Esophagus squamous epithelium (tissue), 5 donors: ENCODE measurements around the gene GPC6. TPM values are rescaled to one million over a fixed set of nuclear protein-coding genes. Genes with fewer than 3 reads are reported as not detected.

Experiments
- DNase-seq: peaks from one replicate; lab custom pipeline; 2025; lab: John Stamatoyannopoulos, UW
- H3K27ac ChIP-seq, 4 donors: fragments of 200-600 bp; sonication (generic); one replicate each; pipeline ENCODE4 v1.5.1; 2016 to 2019; ENCODE audit warnings: mild to moderate bottlenecking in 1 of 4
- H3K27me3 ChIP-seq, 4 donors: fragments of 200-600 bp; sonication (generic); 1 replicate in 3 of 4; 2 replicates in 1 of 4; pipeline versions ENCODE4 v1.5.1 to v1.6.0; 2017 to 2021; ENCODE audit warnings: antibody characterized with exemption in 1 of 4
- H3K36me3 ChIP-seq, 3 donors: fragments of 200-600 bp; sonication (generic); one replicate each; pipeline ENCODE4 v1.5.1; 2016 to 2019
- H3K4me1 ChIP-seq, 3 donors: fragments of 200-600 bp; sonication (generic); one replicate each; pipeline ENCODE4 v1.5.1; 2017 to 2019
- H3K4me3 ChIP-seq, 4 donors: fragments of 200-600 bp; sonication (generic); 1 replicate in 3 of 4; 2 replicates in 1 of 4; pipeline ENCODE4 v1.5.1; 2016 to 2019; ENCODE audit warnings: mild to moderate bottlenecking in 2 of 4, moderate library complexity in 1 of 4
- H3K9me3 ChIP-seq, 3 donors: fragments of 200-600 bp; sonication (generic); one replicate each; pipeline ENCODE4 v1.5.1; 2016 to 2019
- POLR2A ChIP-seq, 4 donors: fragments of 450-650 bp; IDR thresholded peaks; one replicate each; pipeline ENCODE4 v1.6.1; 2017; ENCODE audit warnings: antibody characterized with exemption in 4 of 4, mild to moderate bottlenecking in 4 of 4, moderate library complexity in 3 of 4
- WGBS, 2 donors: methylation state at CpG; one replicate each; pipeline ENCODE4 v1.1.5; 2018; 5-methylcytosine and 5-hydroxymethylcytosine counted together
- intact Hi-C: fragments of 100-400 bp; cut with DNase I; formaldehyde crosslinking; loops from one replicate; pipeline ENCODE4 v1.15.0; 2022
- total RNA-seq, 4 donors: library from RNA; depleted of rRNA; stranded (reverse); fragments of >200 nt; gene quantifications; one replicate each; pipeline ENCODE4 v1.1.0, GENCODE V29; 2016
- TF ChIP-seq, protein P1 (sequence below), 6 experiments: fragments of 450-650 bp in 4 of 6; fragments of 200-600 bp in 2 of 6; sonication (generic) in 2 of 6; IDR thresholded peaks; one replicate each; pipeline ENCODE4 v1.5.1; 2016 to 2019; ENCODE audit warnings: antibody characterized with exemption in 6 of 6, mild to moderate bottlenecking in 4 of 6, moderate library complexity in 4 of 6
- donor health status: DM: yes; HTN: yes; CAD: no.

GPC6 gene
- total RNA-seq, 4 donors from 2014 or later, result 0.57 to 8.6 (median 2.6) TPM

GRCh38 chr13:93343097-93343496 is 116.5 kb downstream of the GPC6 start:
- no peak for DNase-seq

DNA sequence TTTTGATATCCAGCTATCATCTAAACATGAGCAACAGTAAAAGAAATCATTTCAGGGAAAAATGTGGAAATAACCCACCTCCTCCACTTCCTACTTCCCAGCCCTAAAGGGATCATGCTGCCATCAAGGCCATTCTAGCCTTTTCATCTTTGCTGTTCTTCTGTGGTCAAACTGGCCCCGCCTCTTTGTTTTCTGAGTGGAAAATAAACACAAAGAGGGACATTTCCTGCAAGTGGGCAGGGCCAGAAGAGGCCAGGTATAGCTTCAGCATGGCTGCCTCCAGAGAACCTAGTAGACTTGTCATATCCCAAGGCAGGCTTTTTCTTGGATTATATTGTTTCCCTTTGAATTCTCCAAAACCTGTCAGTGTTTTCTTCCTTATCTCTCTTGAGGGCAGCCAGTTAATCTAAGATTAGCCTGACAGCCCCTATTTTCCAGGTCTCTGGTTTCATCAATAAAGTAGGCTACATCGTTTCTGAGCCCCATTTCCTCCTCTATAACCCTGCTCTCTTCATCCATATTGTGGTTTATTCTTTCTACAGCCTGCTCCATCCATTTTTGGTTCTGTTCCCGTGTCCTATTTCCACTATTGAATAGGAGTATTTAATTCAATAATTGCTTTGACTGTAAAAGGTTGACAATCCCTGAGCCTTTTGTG is 117.6 kb downstream of the GPC6 start:
- no peaks in the 10 kb centered on the region for H3K27me3 ChIP-seq
- 35 to 52% methylated on average over 3 of the region's 3 CpGs for WGBS, 2 donors
- H3K27ac ChIP-seq, result no peak overlapping the region
- no peak for TF ChIP-seq POLR2A (IDR thresholded peaks at IDR 0.05)
- TF ChIP-seq, protein P1, sequence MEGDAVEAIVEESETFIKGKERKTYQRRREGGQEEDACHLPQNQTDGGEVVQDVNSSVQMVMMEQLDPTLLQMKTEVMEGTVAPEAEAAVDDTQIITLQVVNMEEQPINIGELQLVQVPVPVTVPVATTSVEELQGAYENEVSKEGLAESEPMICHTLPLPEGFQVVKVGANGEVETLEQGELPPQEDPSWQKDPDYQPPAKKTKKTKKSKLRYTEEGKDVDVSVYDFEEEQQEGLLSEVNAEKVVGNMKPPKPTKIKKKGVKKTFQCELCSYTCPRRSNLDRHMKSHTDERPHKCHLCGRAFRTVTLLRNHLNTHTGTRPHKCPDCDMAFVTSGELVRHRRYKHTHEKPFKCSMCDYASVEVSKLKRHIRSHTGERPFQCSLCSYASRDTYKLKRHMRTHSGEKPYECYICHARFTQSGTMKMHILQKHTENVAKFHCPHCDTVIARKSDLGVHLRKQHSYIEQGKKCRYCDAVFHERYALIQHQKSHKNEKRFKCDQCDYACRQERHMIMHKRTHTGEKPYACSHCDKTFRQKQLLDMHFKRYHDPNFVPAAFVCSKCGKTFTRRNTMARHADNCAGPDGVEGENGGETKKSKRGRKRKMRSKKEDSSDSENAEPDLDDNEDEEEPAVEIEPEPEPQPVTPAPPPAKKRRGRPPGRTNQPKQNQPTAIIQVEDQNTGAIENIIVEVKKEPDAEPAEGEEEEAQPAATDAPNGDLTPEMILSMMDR (IDR thresholded peaks at IDR 0.05), result no peak
- no peaks in the 10 kb centered on the region for H3K36me3 ChIP-seq
- H3K4me1 ChIP-seq, result no peaks in the 10 kb centered on the region
- no peaks in the 10 kb centered on the region for H3K9me3 ChIP-seq
- intact Hi-C loops, result no loop called here
- DNase-seq, result no peak
- no peak overlapping the region for H3K4me3 ChIP-seq

More at GRCh38 chr13:93343097-93343496, 116.5 kb downstream of the GPC6 start:
- Histone ChIP-seq H3K4me3 (no peak overlapping the region), H3K27ac (no peak overlapping the region), H3K36me3 (no peaks in the 10 kb centered on the region), H3K27me3 (no peaks in the 10 kb centered on the region), H3K4me1 (no peaks in the 10 kb centered on the region), H3K9me3 (no peaks in the 10 kb centered on the region)
- no peak for TF ChIP-seq POLR2A (IDR thresholded peaks at IDR 0.05)
- TF ChIP-seq, protein P1 (IDR thresholded peaks at IDR 0.05), result no peak
- intact Hi-C loops, result no loop called here
- WGBS, 2 donors, result 52 to 53% methylated on average over 4 of the region's 4 CpGs

DNA sequence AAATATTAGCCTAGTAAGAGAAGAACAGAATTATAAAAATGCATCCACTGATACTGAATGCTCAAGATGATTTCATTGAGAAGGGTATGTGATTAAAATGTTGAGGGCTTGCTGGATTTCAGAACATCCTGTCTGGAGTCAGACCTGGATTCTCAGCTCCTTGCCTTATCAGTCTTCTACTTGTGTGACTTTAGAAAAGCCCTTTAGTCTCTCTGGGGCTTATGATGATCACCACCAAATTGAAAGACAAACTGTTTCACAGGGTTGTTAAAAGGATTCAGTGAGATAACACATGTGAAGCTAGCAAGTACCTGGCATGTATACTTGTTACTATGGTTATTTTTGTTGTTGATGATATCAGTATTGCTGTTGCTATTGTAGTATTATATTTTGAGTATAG is 118.4 kb downstream of the GPC6 start:
- H3K4me1 ChIP-seq, result no peaks in the 10 kb centered on the region
- intact Hi-C loops, result no loop called here
- H3K9me3 ChIP-seq, result no peaks in the 10 kb centered on the region
- H3K27ac ChIP-seq, result no peak overlapping the region
- no peak for TF ChIP-seq POLR2A (IDR thresholded peaks at IDR 0.05)
- TF ChIP-seq, protein P1 (IDR thresholded peaks at IDR 0.05), result no peak
- H3K36me3 ChIP-seq, result no peaks in the 10 kb centered on the region
- no peaks in the 10 kb centered on the region for H3K27me3 ChIP-seq
- H3K4me3 ChIP-seq, result no peak overlapping the region
- DNase-seq, result no peak

GRCh38 chr13:93345770-93346169 is 119.2 kb downstream of the GPC6 start:
- Histone ChIP-seq H3K4me1 (no peaks in the 10 kb centered on the region), H3K4me3 (no peak overlapping the region), H3K27ac (no peak overlapping the region), H3K27me3 (no peaks in the 10 kb centered on the region), H3K9me3 (no peaks in the 10 kb centered on the region), H3K36me3 (no peaks in the 10 kb centered on the region)
- intact Hi-C loops, result no loop called here
- TF ChIP-seq POLR2A (IDR thresholded peaks at IDR 0.05), result no peak
- TF ChIP-seq, protein P1 (IDR thresholded peaks at IDR 0.05), result no peak
- no peak for DNase-seq
- 30 to 35% methylated on average over 2 of the region's 2 CpGs for WGBS, 2 donors

- H3K27ac ChIP-seq, result no peak overlapping the region
- no peaks in the 10 kb centered on the region for H3K9me3 ChIP-seq
- H3K36me3 ChIP-seq, result no peaks in the 10 kb centered on the region
- no peak for DNase-seq
- H3K27me3 ChIP-seq, result no peaks in the 10 kb centered on the region
- H3K4me3 ChIP-seq, result no peak overlapping the region
- TF ChIP-seq, protein P1 (IDR thresholded peaks at IDR 0.05), result no peak
- TF ChIP-seq POLR2A (IDR thresholded peaks at IDR 0.05), result no peak
- 73 to 87% methylated on average over 4 of the region's 4 CpGs for WGBS, 2 donors
- intact Hi-C loops, result no loop called here
- H3K4me1 ChIP-seq, result no peaks in the 10 kb centered on the region
These were observed 126.0 kb downstream of the GPC6 start for GRCh38 chr13:93352616-93353015.
